Activated CD4-positive, alpha-beta T cell treated with anti-CD3 and anti-CD28 coated beads for 48 hours (primary cell): ENCODE results near the gene TJP1.

Experiments used
- DNase-seq: peaks from one replicate; pipeline ENCODE4 v3.0.0-alpha.2; 2020

TJP1 gene

DNA sequence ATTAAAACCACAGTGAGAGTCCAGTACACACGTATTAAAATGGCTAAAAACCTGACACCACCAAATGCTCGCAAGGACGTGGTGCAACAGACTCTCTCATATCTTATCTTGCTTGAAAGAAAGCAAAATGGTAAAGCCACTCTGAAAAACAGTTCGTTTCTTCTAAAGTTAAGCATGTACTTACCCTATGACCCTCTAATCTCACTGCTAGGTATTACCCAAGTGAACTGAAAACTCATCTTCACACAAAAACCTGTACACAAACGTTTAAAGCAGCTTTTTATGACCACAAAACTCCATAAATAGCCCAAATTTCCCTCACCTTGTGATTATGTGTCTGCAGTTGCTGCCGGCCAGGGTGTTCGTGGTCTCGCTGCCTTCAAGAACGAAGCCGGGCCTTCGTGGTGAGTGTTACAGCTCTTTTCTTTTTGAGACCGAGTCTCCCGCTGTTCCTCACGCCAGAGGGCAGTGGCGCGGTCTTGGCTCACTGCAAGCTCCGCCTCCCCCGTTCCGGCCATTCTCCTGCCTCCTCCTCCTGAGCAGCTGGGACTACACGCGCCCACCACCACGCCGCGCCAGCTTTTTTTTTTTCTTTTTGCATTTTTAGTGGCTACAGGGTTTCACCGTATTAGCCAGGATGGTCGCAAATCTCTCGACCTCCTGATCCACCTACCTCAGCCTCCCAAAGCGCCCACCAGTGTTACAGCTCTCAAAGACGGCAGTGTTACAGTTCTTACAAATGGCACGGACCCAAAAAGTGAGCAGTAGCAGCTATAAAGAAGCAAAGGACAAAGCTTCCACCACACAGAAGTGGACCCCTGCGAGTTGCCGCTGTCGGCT, 165.4 kb downstream of the TJP1 start:
- no peak for DNase-seq

DNA sequence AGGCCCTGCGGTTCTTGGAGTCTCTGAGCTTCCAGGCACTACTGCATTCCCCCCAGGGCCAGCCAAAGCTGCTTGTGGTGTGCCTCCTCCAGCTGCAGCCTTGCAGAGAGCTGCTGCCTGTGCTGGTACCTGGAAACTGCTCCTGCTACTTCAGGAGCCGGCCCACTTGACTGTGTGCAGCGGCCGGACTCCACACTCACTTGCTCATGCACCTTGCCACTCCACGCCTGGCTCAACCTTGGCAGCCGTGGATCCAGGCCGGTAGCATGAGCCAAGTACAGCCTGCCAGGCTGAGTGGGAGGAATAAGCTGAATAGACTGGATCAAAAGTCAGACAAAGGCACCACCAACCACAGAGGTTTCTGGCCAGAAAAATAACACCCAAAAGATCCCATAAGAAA, 169.7 kb downstream of the TJP1 start:
- DNase-seq = no peak

DNA sequence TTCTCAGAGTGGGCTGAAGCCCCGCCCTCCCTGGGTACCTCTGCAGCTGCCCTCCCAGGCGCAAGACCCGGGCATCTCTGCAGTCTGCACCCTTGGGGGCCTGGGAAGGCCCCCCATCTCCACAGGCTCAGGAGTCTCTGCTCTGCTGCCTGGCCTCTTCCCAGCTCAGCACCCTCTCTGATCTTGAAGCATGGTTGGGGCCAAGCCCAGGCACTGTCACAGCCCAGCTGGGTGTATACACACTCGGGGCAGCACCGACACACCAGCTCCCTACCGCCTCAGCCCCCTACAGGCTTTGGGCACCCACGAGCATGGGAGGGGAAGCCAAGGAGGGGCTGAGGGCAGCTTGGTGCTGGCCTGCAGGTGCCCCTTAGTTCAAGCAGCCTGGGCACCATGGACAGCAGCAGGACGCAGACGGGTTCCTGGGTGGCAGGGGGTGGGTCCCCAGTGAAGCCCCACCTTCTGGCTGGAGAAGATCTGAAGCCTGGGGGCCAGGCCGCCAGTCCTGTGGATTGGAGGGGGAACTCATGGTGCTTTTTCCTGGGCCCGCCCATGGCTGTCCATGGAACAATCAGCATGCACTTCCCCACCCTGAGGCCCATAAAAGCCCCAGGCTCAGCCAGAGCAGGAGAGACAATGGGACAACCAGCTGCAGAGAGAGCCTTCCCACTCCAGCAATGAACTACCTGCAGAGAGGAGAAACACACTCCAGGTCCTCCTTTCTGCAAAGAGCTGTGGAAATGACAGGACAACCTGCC, 170.6 kb downstream of the TJP1 start:
- no peak for DNase-seq
